Glutamatergic neuron (in vitro differentiated cells): ENCODE data around the gene ITGA8. TPM values are rescaled to one million over a fixed set of nuclear protein-coding genes. Genes with fewer than 3 reads are reported as not detected.
"Not testable (repeated sequence)": the region's sequence is repeated elsewhere in the genome, so short reads cannot be mapped to it uniquely, and the experiment has no call there.

ENCODE experiments used
- DNase-seq: peaks from one replicate; pipeline ENCODE4 v3.0.0; 2022
- H3K27ac Mint-ChIP-seq: one replicate; pipeline ENCODE4 v1.8.0; 2020; ENCODE audit warnings: mild to moderate bottlenecking, mixed read lengths, inconsistent platforms; ENCODE audit not compliant: unreplicated experiment
- H3K27me3 Mint-ChIP-seq: one replicate; pipeline ENCODE4 v1.8.0; 2020; ENCODE audit warnings: mild to moderate bottlenecking, moderate library complexity, mixed read lengths, inconsistent platforms; ENCODE audit not compliant: unreplicated experiment
- H3K36me3 Mint-ChIP-seq: one replicate; pipeline ENCODE4 v1.8.0; 2020; ENCODE audit warnings: mild to moderate bottlenecking, mixed read lengths, inconsistent platforms; ENCODE audit not compliant: unreplicated experiment
- H3K4me1 Mint-ChIP-seq: one replicate; pipeline ENCODE4 v1.8.0; 2020; ENCODE audit warnings: mild to moderate bottlenecking, low read depth, mixed read lengths, inconsistent platforms; ENCODE audit not compliant: unreplicated experiment
- H3K4me3 Mint-ChIP-seq: one replicate; pipeline ENCODE4 v1.8.0; 2020; ENCODE audit warnings: mild to moderate bottlenecking, mixed read lengths, inconsistent platforms; ENCODE audit not compliant: unreplicated experiment
- H3K9me3 Mint-ChIP-seq: one replicate; pipeline ENCODE4 v1.8.0; 2020; ENCODE audit warnings: mild to moderate bottlenecking, moderate library complexity, mixed read lengths, inconsistent platforms; ENCODE audit not compliant: unreplicated experiment
- CTCF ChIP-seq: fragments of 200-600 bp; sonication (generic); IDR thresholded peaks from one replicate; pipeline ENCODE4 v1.5.0; 2021; ENCODE audit not compliant: partially characterized antibody, unreplicated experiment
- total RNA-seq: library from RNA; stranded (reverse); fragmentation: NEBNext Ultra II Directional; extraction: Animal tissue kit (Norgen Biotek cat#: 25700); gene quantifications from one replicate; pipeline ENCODE4 v1.2.1, GENCODE V29; 2021; ENCODE audit not compliant: unreplicated experiment

The ITGA8 gene
- total RNA-seq, 1 donor from 2014 or later: 0.93 TPM

DNA sequence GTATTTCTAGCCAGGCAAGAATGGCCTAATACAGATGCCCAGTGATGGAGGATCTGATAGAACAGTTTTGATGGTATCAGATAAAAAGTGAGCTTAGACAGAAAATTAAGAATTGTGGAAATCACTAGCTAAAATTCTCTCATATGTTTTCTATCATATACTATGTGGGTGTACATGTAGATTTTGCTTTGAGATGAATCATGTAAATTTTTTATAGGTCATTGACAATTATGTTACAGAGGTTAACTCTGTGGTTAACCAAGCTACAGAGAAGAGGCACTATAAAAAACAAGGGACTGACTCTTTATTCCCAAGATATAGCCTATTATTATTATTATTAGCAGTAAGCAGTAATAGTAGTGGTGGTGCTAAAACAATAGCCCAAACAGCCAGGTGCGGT lies 156.5 kb downstream of the ITGA8 start:
- H3K9me3 Mint-ChIP-seq: peaks cover 4% of the 10 kb centered on the region
- H3K36me3 Mint-ChIP-seq: no peaks in the 10 kb centered on the region
- peaks cover 4% of the 10 kb centered on the region for H3K27me3 Mint-ChIP-seq
- H3K4me1 Mint-ChIP-seq: peaks cover 13% of the 10 kb centered on the region
- H3K27ac Mint-ChIP-seq: no peak overlapping the region
- no peak for DNase-seq
- TF ChIP-seq CTCF: no peak
- no peak overlapping the region for H3K4me3 Mint-ChIP-seq

GRCh38 chr10:15562578-15562977 lies 157.1 kb downstream of the ITGA8 start:
- peaks cover 14% of the 10 kb centered on the region for H3K4me1 Mint-ChIP-seq
- no peak for TF ChIP-seq CTCF
- peaks cover 4% of the 10 kb centered on the region for H3K9me3 Mint-ChIP-seq
- no peak overlapping the region for H3K27ac Mint-ChIP-seq
- H3K36me3 Mint-ChIP-seq: no peaks in the 10 kb centered on the region
- DNase-seq: no peak
- H3K27me3 Mint-ChIP-seq: peaks cover 4% of the 10 kb centered on the region
- H3K4me3 Mint-ChIP-seq: no peak overlapping the region

DNA sequence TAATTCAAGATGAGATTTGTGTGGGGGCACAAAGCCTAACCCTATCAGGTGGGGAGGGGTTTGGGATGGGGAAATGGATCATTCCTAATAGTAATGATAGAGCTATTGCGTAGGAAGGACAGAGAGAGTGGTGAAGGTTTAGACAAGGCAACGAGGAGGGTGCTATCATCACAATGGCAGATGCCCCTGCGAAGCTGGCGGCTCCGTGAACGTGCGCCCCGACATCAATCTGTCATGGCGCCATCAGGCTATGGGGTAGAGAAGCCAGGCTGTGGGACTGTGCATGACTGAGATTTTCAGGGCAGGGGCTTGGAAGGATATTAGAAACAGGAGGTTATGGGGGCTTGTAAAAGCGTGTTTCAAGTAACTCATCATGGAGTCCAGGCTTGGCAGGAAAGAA lies 157.6 kb downstream of the ITGA8 start:
- peaks cover 4% of the 10 kb centered on the region for H3K9me3 Mint-ChIP-seq
- no peak overlapping the region for H3K4me3 Mint-ChIP-seq
- no peak for TF ChIP-seq CTCF
- peaks cover 14% of the 10 kb centered on the region for H3K4me1 Mint-ChIP-seq
- peaks cover 2% of the 10 kb centered on the region for H3K27me3 Mint-ChIP-seq
- H3K36me3 Mint-ChIP-seq: no peaks in the 10 kb centered on the region
- DNase-seq: no peak
- H3K27ac Mint-ChIP-seq: no peak overlapping the region

GRCh38 chr10:15558136-15558535 lies 161.6 kb downstream of the ITGA8 start:
- Mint-ChIP-seq H3K36me3 (no peaks in the 10 kb centered on the region), H3K27ac (no peak overlapping the region), H3K4me3 (no peak overlapping the region), H3K9me3 (peaks cover 4% of the 10 kb centered on the region), H3K4me1 (peaks cover 14% of the 10 kb centered on the region), H3K27me3 (peaks cover 2% of the 10 kb centered on the region)
- TF ChIP-seq CTCF: no peak
- DNase-seq: no peak

- H3K27me3 Mint-ChIP-seq, H3K36me3 Mint-ChIP-seq, H3K9me3 Mint-ChIP-seq, DNase-seq, H3K27ac Mint-ChIP-seq, H3K4me3 Mint-ChIP-seq: not testable (repeated sequence)
- H3K4me1 Mint-ChIP-seq: peaks cover 14% of the 10 kb centered on the region
Measured at GRCh38 chr10:15557168-15557567, 162.6 kb downstream of the ITGA8 start.

- Mint-ChIP-seq H3K27ac (no peak overlapping the region), H3K9me3 (peaks cover 1% of the 10 kb centered on the region), H3K27me3 (peaks cover 6% of the 10 kb centered on the region), H3K36me3 (no peaks in the 10 kb centered on the region), H3K4me3 (no peak overlapping the region), H3K4me1 (no peaks in the 10 kb centered on the region)
- TF ChIP-seq CTCF: no peak
- no peak for DNase-seq
Measured at GRCh38 chr10:15550950-15551349, 168.8 kb downstream of the ITGA8 start.
